ENCODE data around the gene NR2C2.

DNA sequence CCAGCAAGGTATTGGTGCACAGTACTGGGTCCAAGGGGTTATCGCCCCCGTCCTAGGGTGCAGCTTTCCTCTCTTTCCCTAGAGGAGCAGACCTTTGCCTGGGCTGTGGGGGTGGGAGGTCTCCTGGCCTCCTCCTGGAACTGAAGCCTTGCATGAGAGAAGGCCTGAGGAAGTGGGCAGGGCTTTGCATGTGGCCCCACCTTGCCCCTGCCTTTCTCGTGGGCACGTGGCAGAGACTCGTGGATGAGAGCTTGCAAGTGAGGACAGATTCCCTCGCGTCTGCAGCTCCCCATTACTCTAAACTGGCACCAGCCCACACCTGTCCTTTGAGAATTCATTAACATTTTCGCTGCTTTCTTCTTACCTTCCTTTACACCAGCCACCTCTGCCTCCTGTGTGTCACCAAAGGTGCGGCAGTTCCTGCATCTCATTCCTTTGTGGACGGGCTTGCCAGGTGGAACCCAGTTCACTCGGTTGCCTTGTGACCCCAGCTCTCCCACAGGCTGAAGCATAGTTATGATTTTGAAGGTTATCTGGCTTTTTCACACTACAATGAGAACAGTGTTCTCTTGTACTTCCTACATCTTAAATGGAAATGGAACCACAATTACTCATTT lies 40.9 kb upstream of the NR2C2 start:
- TF ChIP-seq TAF1 (conservative IDR thresholded peaks at IDR 0.05) = no peak
- TF ChIP-seq, protein P1, sequence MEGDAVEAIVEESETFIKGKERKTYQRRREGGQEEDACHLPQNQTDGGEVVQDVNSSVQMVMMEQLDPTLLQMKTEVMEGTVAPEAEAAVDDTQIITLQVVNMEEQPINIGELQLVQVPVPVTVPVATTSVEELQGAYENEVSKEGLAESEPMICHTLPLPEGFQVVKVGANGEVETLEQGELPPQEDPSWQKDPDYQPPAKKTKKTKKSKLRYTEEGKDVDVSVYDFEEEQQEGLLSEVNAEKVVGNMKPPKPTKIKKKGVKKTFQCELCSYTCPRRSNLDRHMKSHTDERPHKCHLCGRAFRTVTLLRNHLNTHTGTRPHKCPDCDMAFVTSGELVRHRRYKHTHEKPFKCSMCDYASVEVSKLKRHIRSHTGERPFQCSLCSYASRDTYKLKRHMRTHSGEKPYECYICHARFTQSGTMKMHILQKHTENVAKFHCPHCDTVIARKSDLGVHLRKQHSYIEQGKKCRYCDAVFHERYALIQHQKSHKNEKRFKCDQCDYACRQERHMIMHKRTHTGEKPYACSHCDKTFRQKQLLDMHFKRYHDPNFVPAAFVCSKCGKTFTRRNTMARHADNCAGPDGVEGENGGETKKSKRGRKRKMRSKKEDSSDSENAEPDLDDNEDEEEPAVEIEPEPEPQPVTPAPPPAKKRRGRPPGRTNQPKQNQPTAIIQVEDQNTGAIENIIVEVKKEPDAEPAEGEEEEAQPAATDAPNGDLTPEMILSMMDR (IDR thresholded peaks at IDR 0.05; ENCODE audit: low read depth, low read length, missing input control) = no peak
- no peak for TF ChIP-seq RAD21 (IDR thresholded peaks at IDR 0.05)
- no peak for TF ChIP-seq EGR1 (IDR thresholded peaks at IDR 0.05; ENCODE audit: low read depth in 2 of 2)
- TF ChIP-seq HNF4G (IDR thresholded peaks at IDR 0.05) = no peak
- TF ChIP-seq YY1 (IDR thresholded peaks at IDR 0.05) = no peak
- TF ChIP-seq, protein P2, sequence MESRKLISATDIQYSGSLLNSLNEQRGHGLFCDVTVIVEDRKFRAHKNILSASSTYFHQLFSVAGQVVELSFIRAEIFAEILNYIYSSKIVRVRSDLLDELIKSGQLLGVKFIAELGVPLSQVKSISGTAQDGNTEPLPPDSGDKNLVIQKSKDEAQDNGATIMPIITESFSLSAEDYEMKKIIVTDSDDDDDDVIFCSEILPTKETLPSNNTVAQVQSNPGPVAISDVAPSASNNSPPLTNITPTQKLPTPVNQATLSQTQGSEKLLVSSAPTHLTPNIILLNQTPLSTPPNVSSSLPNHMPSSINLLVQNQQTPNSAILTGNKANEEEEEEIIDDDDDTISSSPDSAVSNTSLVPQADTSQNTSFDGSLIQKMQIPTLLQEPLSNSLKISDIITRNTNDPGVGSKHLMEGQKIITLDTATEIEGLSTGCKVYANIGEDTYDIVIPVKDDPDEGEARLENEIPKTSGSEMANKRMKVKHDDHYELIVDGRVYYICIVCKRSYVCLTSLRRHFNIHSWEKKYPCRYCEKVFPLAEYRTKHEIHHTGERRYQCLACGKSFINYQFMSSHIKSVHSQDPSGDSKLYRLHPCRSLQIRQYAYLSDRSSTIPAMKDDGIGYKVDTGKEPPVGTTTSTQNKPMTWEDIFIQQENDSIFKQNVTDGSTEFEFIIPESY (IDR thresholded peaks at IDR 0.05) = no peak
- no peak for TF ChIP-seq JUND (IDR thresholded peaks at IDR 0.05)
- TF ChIP-seq, protein P3, sequence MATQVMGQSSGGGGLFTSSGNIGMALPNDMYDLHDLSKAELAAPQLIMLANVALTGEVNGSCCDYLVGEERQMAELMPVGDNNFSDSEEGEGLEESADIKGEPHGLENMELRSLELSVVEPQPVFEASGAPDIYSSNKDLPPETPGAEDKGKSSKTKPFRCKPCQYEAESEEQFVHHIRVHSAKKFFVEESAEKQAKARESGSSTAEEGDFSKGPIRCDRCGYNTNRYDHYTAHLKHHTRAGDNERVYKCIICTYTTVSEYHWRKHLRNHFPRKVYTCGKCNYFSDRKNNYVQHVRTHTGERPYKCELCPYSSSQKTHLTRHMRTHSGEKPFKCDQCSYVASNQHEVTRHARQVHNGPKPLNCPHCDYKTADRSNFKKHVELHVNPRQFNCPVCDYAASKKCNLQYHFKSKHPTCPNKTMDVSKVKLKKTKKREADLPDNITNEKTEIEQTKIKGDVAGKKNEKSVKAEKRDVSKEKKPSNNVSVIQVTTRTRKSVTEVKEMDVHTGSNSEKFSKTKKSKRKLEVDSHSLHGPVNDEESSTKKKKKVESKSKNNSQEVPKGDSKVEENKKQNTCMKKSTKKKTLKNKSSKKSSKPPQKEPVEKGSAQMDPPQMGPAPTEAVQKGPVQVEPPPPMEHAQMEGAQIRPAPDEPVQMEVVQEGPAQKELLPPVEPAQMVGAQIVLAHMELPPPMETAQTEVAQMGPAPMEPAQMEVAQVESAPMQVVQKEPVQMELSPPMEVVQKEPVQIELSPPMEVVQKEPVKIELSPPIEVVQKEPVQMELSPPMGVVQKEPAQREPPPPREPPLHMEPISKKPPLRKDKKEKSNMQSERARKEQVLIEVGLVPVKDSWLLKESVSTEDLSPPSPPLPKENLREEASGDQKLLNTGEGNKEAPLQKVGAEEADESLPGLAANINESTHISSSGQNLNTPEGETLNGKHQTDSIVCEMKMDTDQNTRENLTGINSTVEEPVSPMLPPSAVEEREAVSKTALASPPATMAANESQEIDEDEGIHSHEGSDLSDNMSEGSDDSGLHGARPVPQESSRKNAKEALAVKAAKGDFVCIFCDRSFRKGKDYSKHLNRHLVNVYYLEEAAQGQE (IDR thresholded peaks at IDR 0.05) = no peak
- TF ChIP-seq GABPA (IDR thresholded peaks at IDR 0.05 in 1 of 2, conservative IDR thresholded peaks at IDR 0.05 in 1 of 2) = no peak
